K562 (cell line): Measurements from ENCODE around the gene GRIN2D. TPM values are rescaled to one million over a fixed set of nuclear protein-coding genes. Genes with fewer than 3 reads are reported as not detected.

ENCODE experiments used
- C11orf30 ChIP-seq: fragments of 450-650 bp; IDR thresholded peaks from 2 replicates; pipeline ENCODE4 v1.6.1; 2016; ENCODE audit warnings: low read depth, mild to moderate bottlenecking
- CBFA2T3 ChIP-seq: fragments of 450-650 bp; IDR thresholded peaks from 2 replicates; pipeline ENCODE4 v1.6.1; 2017
- CBX1 ChIP-seq: sonication (generic); IDR thresholded peaks from 2 replicates; pipeline ENCODE4 v1.6.1; 2016; ENCODE audit warnings: antibody characterized with exemption, low read depth, mild to moderate bottlenecking
- CTCFL ChIP-seq: IDR thresholded peaks from 2 replicates; pipeline ENCODE4 v1.6.1; 2011; ENCODE audit warnings: borderline replicate concordance, low read depth, mild to moderate bottlenecking, moderate library complexity, low read length; ENCODE audit not compliant: insufficient read depth, poor library complexity, severe bottlenecking
- HEY1 ChIP-seq: fragments of 250-450 bp; sonication (Bioruptor Pico); IDR thresholded peaks from 2 replicates; pipeline ENCODE4 v1.5.0; 2020; ENCODE audit warnings: mild to moderate bottlenecking, moderate library complexity, borderline replicate concordance
- NFRKB ChIP-seq: fragments of 450-650 bp; IDR thresholded peaks from 2 replicates; pipeline ENCODE4 v1.6.1; 2016; ENCODE audit warnings: low read depth
- NR2C2 ChIP-seq, 2 experiments: fragments of 200-800 bp in 1 of 2; sonication (Bioruptor generic) in 1 of 2; sonication (generic) in 1 of 2; formaldehyde crosslinking in 1 of 2; IDR thresholded peaks; 2 replicates each; pipeline versions ENCODE4 v1.6.1 to v1.8.0; 2016 to 2022; ENCODE audit warnings: mild to moderate bottlenecking in 1 of 2, missing compliant biosample characterization in 1 of 2, missing genetic modification characterization in 1 of 2, missing genetic modification reagents in 1 of 2
- PHF21A ChIP-seq: fragments of 450-650 bp; IDR thresholded peaks from 2 replicates; pipeline ENCODE4 v1.6.1; 2017; ENCODE audit warnings: low read depth, borderline replicate concordance
- POLR2A ChIP-seq: fragments of 450-650 bp; conservative IDR thresholded peaks from 2 replicates; pipeline ENCODE4 v1.6.1; 2016
- POLR2G ChIP-seq: fragments of 200-400 bp; formaldehyde crosslinking; IDR thresholded peaks from 2 replicates; pipeline ENCODE4 v1.6.1; 2017; ENCODE audit warnings: low read depth, mild to moderate bottlenecking, antibody characterized with exemption, low read length, moderate library complexity
- PRDM10 ChIP-seq: fragments of 450-650 bp; IDR thresholded peaks from 2 replicates; pipeline ENCODE4 v1.6.1; 2018; ENCODE audit not compliant: partially characterized antibody
- SUPT5H ChIP-seq: fragments of 450-650 bp; IDR thresholded peaks from 2 replicates; pipeline ENCODE4 v1.6.1; 2016
- ZNF134 ChIP-seq: fragments of 250-450 bp; sonication (Bioruptor Pico); conservative IDR thresholded peaks from 2 replicates; pipeline ENCODE4 v1.4.0; 2020
- ZNF384 ChIP-seq: IDR thresholded peaks from 2 replicates; pipeline ENCODE4 v1.6.1; 2012; ENCODE audit warnings: low read depth, low read length, improper control_type of control experiment
- polyA plus RNA-seq, 8 experiments: library from polyadenylated mRNA; depleted of rRNA in 4 of 8; stranded (reverse) in 5 of 8; unstranded in 3 of 8; fragments of >200 nt; fragmentation: Nextera tagmentation in 2 of 8; fragmentation: Illumina TruSeq in 1 of 8; extraction: Ambion mirVana in 2 of 8; extraction: Trizol in 1 of 8; gene quantifications; 2 replicates each; pipeline versions ENCODE4 v1.2.1 to v1.2.3, GENCODE V29; 2011 to 2014; ENCODE audit warnings: inconsistent platforms in 1 of 8, missing spikeins in 1 of 8
- total RNA-seq, 7 experiments: library from RNA; depleted of rRNA in 6 of 7; stranded (reverse); fragments of >200 nt in 6 of 7; fragmentation: Illumina TruSeq in 2 of 7; extraction: Trizol in 2 of 7; gene quantifications; 2 replicates each; pipeline versions ENCODE4 v1.2.1 to v1.2.3, GENCODE V29; 2011 to 2021; ENCODE audit warnings: low replicate concordance in 1 of 7
- TF ChIP-seq, protein P1 (sequence below): fragments of 450-650 bp; formaldehyde crosslinking; IDR thresholded peaks from 2 replicates; pipeline ENCODE4 v1.4.0; 2020; ENCODE audit warnings: mild to moderate bottlenecking, moderate library complexity

The GRIN2D gene
- total and polyA plus RNA-seq, 9 of the 15 experiments (the other 6 are each of a cell fraction or from before 2014, with no cell fraction given) = 0.32 to 31.5 (median 1.8) TPM

DNA sequence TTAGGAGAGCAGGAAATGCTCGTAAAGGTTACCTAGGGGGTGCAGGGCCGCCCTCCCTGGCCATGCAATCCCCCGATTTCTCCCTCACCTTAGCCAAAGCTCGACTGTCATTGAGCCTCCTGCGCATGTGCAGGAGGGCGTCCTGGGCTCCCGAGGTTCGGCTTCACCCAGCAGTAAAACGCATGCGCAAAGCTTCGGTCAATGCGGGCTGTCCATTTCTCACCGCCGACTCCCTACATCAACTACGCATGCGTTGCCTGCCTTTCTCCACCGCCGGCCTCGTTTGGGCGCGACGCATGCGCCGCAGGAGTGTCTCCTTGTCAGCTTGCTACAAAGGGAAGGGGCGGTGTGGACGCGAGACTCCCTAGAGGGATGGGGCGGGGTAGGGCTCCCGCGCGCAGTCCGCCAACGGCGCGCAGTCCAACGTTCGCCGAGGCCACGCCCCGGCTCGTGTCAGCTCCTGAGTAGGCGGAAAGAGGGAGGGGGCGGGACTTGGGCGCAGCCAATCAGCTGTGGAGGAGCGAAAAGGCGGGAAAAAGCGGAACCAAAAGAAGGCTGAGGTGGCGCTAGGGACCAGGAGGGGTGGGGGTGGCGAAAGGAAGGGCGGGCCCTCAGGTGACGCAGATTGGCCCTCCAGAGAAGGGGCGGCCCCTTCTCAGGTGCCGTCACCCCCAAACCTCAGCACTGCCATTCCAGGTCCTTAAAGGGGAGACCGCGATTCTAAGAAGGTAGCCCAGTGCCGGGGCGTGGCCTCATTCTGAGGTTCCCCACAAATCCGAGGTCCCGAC is 29.5 kb upstream of the GRIN2D start, which contains the start of the genes SYNGR4 and TMEM143 (continued):
- TF ChIP-seq, protein P1, sequence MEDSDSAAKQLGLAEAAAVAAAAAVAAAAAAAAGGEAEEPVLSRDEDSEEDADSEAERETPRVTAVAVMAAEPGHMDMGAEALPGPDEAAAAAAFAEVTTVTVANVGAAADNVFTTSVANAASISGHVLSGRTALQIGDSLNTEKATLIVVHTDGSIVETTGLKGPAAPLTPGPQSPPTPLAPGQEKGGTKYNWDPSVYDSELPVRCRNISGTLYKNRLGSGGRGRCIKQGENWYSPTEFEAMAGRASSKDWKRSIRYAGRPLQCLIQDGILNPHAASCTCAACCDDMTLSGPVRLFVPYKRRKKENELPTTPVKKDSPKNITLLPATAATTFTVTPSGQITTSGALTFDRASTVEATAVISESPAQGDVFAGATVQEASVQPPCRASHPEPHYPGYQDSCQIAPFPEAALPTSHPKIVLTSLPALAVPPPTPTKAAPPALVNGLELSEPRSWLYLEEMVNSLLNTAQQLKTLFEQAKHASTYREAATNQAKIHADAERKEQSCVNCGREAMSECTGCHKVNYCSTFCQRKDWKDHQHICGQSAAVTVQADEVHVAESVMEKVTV = no peak
- TF ChIP-seq PRDM10 = peak; percentile 83
- no peak for TF ChIP-seq NFRKB
- peak; percentile 52 for TF ChIP-seq C11orf30
- 0 out of 2 replicates have a peak, but pooled peaks have one; percentile 55 for TF ChIP-seq PHF21A
- no peak for TF ChIP-seq CBFA2T3
- peak; percentile 34 for TF ChIP-seq SUPT5H
- TF ChIP-seq ZNF134 (CRISPR knock-in tag) = no peak
- TF ChIP-seq NR2C2 (CRISPR knock-in tag; IDR thresholded peaks at IDR 0.05) = no peak
- peak; percentile 95 for TF ChIP-seq NR2C2 (tag; IDR thresholded peaks at IDR 0.05)
- no peak for TF ChIP-seq HEY1 (CRISPR knock-in tag)
- TF ChIP-seq POLR2A = peak; percentile 13
- peak; percentile 74 for TF ChIP-seq POLR2G
- no peak for TF ChIP-seq CBX1
- TF ChIP-seq ZNF384 = 0 out of 2 replicates have a peak, but pooled peaks have one; percentile 2
- peak; percentile 28 for TF ChIP-seq CTCFL
